ENCODE measurements around the gene CACNB1.

Gene CACNB1

DNA sequence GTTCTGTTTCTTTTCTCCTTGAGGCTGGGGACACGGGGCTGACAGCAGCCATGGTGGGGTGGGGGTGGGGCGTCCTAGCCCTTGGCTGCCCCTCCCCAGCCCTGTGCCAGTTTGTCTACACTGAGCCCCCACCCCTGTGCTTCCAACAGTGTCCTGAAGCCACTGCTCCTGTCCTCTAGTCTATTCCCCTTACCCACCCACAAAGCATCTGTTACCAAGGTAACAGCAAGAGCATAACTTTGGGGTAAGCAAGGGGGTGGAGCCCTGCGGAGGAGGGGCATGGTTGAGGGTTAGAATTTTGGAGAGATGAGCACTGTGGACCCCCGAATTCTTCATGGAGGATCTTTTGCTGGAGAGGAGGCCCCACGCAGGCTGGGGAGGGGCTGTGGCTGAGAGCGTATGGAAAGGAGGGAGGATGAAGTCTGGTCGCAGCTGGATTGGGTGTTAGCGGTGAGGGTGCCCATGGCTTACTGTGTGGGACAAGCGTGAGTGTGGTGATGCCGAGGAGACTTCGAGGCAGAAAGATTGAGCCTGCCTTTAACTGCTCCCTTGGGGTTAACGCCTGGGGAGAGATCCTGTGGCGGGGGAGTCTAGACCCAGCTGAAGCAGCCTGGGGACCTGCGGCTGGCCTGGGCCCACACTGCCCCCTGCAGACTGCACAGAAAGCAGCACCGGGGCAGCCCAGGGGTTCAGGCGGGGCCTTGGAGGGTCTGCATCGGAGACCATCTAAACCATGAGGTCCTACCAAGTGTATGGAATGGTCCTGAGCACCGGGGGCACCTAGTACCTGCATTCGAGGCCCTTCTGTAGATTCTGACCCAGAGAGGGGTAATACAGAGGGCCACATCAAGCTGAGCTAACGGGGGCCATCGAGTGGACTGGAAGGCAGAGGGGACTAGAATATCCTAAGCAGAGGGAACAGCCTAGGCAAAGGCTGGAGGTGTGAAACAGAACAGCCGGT, 34.4 kb upstream of the CACNB1 start:
- TF ChIP-seq RAD21 (IDR thresholded peaks at IDR 0.05; ENCODE audit: low read depth) (peak; percentile 91), ZBTB7A (IDR thresholded peaks at IDR 0.05; ENCODE audit: low read depth) (peak; percentile 71; the same call in 1 of the 2 replicates), YY1 (IDR thresholded peaks at IDR 0.05; ENCODE audit: low read depth) (no peak)

DNA sequence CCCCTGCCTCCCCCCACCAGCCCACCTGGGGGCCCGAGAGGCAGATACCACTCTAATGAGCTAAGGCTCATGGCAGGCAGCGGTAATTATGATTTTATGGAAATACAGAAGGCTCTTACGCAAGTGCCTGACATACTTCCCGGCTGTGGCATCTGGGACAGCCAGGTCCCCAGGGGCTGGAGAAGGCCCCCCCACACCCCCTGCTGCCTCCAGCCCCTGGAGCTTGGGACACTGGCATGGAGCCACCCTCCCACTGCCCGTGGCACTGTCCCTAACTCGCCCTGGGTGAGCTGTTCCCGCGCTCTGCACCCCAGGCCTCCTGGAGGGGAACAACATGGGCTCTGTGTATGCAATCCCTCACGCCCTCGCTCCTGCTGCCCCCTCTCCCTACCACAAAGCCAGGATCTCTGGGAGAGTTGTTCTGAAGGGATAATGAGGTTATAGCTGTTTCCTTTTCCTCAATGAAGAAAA, 33.7 kb upstream of the CACNB1 start:
- TF ChIP-seq, protein P1, sequence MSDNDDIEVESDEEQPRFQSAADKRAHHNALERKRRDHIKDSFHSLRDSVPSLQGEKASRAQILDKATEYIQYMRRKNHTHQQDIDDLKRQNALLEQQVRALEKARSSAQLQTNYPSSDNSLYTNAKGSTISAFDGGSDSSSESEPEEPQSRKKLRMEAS (IDR thresholded peaks at IDR 0.05), result no peak
- TF ChIP-seq CEBPB (IDR thresholded peaks at IDR 0.05), result peak; percentile 48; the same call in 1 of the 2 replicates

DNA sequence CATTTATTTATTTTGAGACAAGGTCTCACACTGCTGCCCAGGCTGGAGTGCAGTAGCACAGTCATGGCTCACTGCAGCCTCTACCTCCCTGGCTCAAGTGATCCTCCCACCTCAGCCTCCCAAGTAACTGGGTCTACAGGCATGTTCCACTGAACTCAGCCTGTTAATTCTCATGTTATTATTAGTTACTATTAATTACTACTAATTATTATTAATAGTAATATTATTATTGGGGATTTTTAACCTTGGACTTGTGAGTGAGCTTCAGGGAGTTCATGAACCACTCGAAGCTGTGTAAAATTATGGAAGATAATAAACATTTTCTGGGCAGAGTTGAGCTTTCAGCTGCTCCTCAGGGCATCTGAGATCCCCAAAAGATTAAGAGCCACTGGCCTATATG, 32.9 kb upstream of the CACNB1 start:
- TF ChIP-seq ZBTB7A (IDR thresholded peaks at IDR 0.05; ENCODE audit: low read depth) (no peak), TEAD4 (IDR thresholded peaks at IDR 0.05) (no peak), EGR1 (IDR thresholded peaks at IDR 0.05) (no peak)

DNA sequence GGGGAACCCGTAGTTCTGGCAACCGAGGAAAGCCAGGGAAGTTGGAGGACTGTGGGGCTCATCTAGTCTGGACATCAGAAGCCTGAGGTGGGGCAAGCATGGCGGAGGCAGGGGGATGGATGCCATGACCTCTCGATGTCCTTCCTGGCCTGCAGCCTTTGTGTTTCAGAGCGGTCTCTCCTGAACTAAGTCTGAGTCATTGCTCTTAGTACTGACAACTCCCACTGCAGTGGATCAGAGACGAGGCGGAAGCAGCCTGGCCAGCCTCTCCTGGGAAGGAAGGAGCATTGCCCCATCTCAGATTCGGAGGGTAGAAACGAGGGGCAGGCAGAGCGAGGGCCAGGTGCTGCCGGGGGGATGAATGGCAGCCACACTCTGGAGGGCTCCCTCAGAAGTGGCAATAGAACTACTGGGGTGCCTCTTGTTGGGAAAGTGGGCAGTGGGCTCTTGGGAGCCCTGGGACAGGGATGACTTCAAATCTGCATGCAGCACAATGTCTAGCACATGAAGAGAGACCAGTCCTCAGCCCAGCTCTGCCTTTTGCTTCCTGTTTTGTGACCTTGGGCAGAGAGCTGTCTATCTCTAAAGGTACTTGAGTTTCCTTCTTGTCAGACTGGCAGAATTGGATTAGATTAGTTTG, 31.9 kb upstream of the CACNB1 start:
- TF ChIP-seq FOXM1 (IDR thresholded peaks at IDR 0.05; ENCODE audit: borderline replicate concordance, low read depth), result no peak
- TF ChIP-seq TAF1 (IDR thresholded peaks at IDR 0.05; ENCODE audit: low read depth), result no peak
- no peak for TF ChIP-seq EGR1 (IDR thresholded peaks at IDR 0.05)
- no peak for TF ChIP-seq CEBPB (IDR thresholded peaks at IDR 0.05)
- TF ChIP-seq TCF12 (IDR thresholded peaks at IDR 0.05; ENCODE audit: low read depth), result no peak
- TF ChIP-seq TEAD4 (IDR thresholded peaks at IDR 0.05), result no peak

GRCh38 chr17:39227364-39227919, 30.0 kb upstream of the CACNB1 start:
- TF ChIP-seq EP300 (IDR thresholded peaks at IDR 0.05; ENCODE audit: borderline replicate concordance), result no peak
- TF ChIP-seq YY1 (IDR thresholded peaks at IDR 0.05; ENCODE audit: low read depth), result no peak
- no peak for TF ChIP-seq TEAD4 (IDR thresholded peaks at IDR 0.05)
- TF ChIP-seq, protein P2, sequence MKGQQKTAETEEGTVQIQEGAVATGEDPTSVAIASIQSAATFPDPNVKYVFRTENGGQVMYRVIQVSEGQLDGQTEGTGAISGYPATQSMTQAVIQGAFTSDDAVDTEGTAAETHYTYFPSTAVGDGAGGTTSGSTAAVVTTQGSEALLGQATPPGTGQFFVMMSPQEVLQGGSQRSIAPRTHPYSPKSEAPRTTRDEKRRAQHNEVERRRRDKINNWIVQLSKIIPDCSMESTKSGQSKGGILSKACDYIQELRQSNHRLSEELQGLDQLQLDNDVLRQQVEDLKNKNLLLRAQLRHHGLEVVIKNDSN (IDR thresholded peaks at IDR 0.05), result no peak
- no peak for TF ChIP-seq ZBTB7A (IDR thresholded peaks at IDR 0.05; ENCODE audit: low read depth)

DNA sequence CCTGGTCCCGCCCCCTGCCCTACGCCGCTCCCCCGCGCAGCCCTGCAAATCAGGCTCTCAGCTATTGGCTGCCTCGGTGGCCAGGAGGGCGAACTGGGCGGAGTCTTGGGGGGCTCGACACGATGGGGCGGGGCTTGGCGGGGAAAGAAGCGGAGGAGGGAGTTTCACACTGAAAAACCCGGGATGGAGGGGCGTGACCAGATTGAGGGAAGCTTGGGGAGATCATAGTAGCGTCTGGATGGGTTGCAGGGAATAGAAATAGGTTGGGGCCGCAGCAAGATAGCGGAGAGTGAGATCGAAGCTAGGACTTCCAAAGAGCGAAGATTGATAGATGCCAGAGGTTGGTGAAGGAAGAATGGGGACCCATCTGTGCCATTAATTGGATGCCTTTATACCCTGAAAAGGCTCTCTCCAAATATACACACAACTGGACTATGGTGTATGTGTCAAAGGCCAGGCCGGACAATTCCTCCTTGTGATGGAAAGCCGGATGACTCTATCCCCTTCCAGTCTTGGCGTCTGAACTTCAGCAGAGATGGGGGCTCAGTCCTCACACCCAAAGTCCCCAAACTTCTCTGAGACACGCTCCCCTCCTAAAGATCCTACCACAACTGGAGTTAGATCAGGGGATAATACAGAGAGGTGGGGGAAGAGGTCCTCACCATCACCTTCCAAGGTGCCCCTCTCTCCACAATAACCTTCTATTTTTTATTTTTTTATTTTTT, 28.7 kb upstream of the CACNB1 start:
- TF ChIP-seq CREB1 (IDR thresholded peaks at IDR 0.05; ENCODE audit: low read depth) (no peak), EGR1 (IDR thresholded peaks at IDR 0.05) (0 out of 2 replicates have a peak, but pooled peaks have one; percentile 12)
- TF ChIP-seq, protein P1 (IDR thresholded peaks at IDR 0.05), result 0 out of 2 replicates have a peak, but pooled peaks have one; percentile 21

GRCh38 chr17:39225308-39225958, 28.0 kb upstream of the CACNB1 start, which contains the start of gene STAC2:
Gene STAC2 (minus strand): TSS chr17:39225945. CDS start chr17:39225502, 443 bp downstream.
- no peak for TF ChIP-seq YY1 (IDR thresholded peaks at IDR 0.05; ENCODE audit: low read depth)
- TF ChIP-seq, protein P2 (IDR thresholded peaks at IDR 0.05), result no peak
- no peak for TF ChIP-seq TCF12 (IDR thresholded peaks at IDR 0.05; ENCODE audit: low read depth)
- TF ChIP-seq, protein P1 (IDR thresholded peaks at IDR 0.05), result no peak
- no peak for TF ChIP-seq FOXM1 (IDR thresholded peaks at IDR 0.05; ENCODE audit: borderline replicate concordance, low read depth)
- TF ChIP-seq CREB1 (IDR thresholded peaks at IDR 0.05; ENCODE audit: low read depth), result no peak
- peak; percentile 95 for TF ChIP-seq ZBTB7A (IDR thresholded peaks at IDR 0.05; ENCODE audit: low read depth)

DNA sequence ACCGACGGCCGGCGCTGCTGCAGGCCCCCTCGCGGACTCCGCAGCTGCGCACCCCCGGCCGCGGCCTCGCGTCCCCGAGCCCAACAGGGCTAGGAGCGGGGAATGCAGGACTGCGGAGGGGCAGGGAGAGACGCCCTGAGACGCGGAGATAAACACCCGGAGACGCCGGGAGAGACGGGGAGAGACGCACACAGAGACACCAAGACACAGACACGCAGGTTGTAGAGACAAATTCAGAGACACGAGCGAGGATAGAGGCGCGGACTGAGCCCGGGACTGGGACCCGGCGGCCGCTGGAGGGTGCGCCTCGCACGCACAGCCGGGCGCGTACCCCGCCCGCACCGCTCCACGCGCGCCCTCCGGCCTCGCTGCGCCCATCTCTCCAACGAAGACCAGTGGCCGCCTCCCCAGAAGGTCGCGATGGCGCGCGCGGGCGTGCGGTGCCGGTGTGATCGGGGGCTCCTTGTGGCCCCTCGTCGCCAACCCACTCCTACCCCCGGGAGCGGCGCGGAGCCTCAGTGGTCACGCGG, 27.4 kb upstream of the CACNB1 start:
- TF ChIP-seq, protein P1 (IDR thresholded peaks at IDR 0.05), result no peak
- TF ChIP-seq TEAD4 (IDR thresholded peaks at IDR 0.05) (no peak), YY1 (IDR thresholded peaks at IDR 0.05; ENCODE audit: low read depth) (no peak), TAF1 (IDR thresholded peaks at IDR 0.05; ENCODE audit: low read depth) (no peak), CREB1 (IDR thresholded peaks at IDR 0.05; ENCODE audit: low read depth) (no peak), RAD21 (IDR thresholded peaks at IDR 0.05; ENCODE audit: low read depth) (no peak), FOXM1 (IDR thresholded peaks at IDR 0.05; ENCODE audit: borderline replicate concordance, low read depth) (no peak), ZBTB7A (IDR thresholded peaks at IDR 0.05; ENCODE audit: low read depth) (no peak), EGR1 (IDR thresholded peaks at IDR 0.05) (no peak), TCF12 (IDR thresholded peaks at IDR 0.05; ENCODE audit: low read depth) (no peak)
